ENCODE results near the gene AFTPH. TPM values are rescaled to one million over a fixed set of nuclear protein-coding genes. Genes with fewer than 3 reads are reported as not detected.

AFTPH gene
- total and polyA plus RNA-seq, 9 of the 15 experiments (the other 6 are each of a cell fraction or from before 2014, with no cell fraction given), result 8.0 to 26.2 (median 13.8) TPM

DNA sequence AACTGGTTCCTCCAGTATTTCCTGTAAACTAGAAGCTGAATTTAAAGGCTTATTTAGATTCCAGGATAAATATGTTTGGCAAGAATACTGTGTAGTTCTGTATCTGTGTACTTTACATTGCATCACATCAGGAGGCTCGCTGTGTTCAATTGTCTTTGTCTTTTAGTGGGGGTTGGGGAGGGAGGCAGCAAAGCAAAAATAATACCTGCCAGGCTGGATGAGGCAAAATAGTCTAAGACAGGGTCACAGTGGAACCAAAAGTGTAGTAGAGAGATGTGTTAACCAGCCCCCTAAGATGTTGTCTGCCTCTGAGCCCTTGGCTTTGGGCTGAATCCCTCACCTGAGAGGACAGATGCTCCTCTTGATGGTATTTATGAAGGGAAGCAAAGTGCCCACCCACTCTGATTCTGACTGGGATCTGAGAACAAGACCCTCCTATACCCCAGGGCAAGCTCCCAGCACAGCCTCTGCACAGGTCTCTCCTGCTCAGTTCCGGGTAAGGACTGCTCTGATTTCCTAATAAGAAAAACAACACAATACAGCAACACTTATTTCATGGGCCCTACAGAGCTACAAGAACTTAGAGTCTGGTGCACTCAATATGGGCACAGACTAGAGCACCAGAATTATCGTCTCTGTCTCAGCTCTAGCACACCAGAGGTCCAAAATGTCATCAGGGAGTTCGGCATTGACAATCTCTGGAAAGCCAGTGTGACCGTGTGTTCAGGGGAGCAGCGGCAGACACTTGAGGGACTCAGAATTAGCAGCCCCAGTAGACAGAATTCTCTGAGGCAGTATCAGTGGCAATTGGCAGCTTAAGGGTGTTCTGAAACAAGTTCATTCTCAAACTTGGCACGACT lies 7.2 kb upstream of the AFTPH start (continued):
- TF ChIP-seq CLOCK (CRISPR knock-in tag; IDR thresholded peaks at IDR 0.05; ENCODE audit: borderline replicate concordance) (no peak), CHD7 (IDR thresholded peaks at IDR 0.05; ENCODE audit: low read depth, low read length) (no peak), ZNF274 (IDR thresholded peaks at IDR 0.05; ENCODE audit: borderline replicate concordance, low read depth, low read length) (no peak), HDAC2 (IDR thresholded peaks at IDR 0.05) (no peak), CHD2 (IDR thresholded peaks at IDR 0.05; ENCODE audit: low read depth, low read length) (no peak), ZNF589 (CRISPR knock-in tag; IDR thresholded peaks at IDR 0.05; ENCODE audit: low read depth) (no peak), NR2C2 (CRISPR knock-in tag; IDR thresholded peaks at IDR 0.05) (no peak), NR2C2 (tag; IDR thresholded peaks at IDR 0.05) (no peak), RFX1 (IDR thresholded peaks at IDR 0.05) (no peak), NONO (IDR thresholded peaks at IDR 0.05; ENCODE audit: low read depth in 2 of 2, low read length in 1 of 2) (no peak)
- TF ChIP-seq, protein P1, sequence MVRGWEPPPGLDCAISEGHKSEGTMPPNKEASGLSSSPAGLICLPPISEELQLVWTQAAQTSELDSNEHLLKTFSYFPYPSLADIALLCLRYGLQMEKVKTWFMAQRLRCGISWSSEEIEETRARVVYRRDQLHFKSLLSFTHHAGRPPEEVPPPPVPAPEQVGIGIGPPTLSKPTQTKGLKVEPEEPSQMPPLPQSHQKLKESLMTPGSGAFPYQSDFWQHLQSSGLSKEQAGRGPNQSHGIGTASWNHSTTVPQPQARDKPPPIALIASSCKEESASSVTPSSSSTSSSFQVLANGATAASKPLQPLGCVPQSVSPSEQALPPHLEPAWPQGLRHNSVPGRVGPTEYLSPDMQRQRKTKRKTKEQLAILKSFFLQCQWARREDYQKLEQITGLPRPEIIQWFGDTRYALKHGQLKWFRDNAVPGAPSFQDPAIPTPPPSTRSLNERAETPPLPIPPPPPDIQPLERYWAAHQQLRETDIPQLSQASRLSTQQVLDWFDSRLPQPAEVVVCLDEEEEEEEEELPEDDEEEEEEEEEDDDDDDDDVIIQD (CRISPR knock-in tag; IDR thresholded peaks at IDR 0.05), result no peak

All from K562 (cell line).